Activated effector memory CD4-positive, alpha-beta T cell treated with Interleukin-2 at 50 U/mL for 16 hours (primary cell): ENCODE data around the gene FBN2.
"Not testable (repeated sequence)": the region's sequence is repeated elsewhere in the genome, so short reads cannot be mapped to it uniquely, and the experiment has no call there.

Experiments used
- DNase-seq: peaks from one replicate; pipeline ENCODE4 v3.0.0-alpha.2; 2020

FBN2 gene

DNA sequence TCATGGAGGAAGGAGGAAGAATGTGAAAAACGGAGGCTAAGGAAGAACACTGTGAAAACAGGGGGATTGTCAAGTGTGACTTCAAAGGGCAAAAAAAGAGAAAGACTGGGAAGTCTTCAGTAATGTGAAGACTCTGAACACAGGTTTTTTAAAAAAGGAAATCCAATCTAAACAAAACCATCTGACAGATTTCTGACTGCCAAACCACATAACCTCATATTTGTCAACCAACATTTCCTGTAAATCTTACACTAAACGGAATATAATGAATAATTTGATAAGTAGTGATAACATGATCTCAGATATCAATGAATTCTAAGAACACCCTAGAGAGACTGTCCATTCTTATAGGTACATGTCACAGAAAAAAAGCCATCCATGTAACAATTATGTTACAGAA is 124.7 kb downstream of the FBN2 start:
- no peak for DNase-seq

DNA sequence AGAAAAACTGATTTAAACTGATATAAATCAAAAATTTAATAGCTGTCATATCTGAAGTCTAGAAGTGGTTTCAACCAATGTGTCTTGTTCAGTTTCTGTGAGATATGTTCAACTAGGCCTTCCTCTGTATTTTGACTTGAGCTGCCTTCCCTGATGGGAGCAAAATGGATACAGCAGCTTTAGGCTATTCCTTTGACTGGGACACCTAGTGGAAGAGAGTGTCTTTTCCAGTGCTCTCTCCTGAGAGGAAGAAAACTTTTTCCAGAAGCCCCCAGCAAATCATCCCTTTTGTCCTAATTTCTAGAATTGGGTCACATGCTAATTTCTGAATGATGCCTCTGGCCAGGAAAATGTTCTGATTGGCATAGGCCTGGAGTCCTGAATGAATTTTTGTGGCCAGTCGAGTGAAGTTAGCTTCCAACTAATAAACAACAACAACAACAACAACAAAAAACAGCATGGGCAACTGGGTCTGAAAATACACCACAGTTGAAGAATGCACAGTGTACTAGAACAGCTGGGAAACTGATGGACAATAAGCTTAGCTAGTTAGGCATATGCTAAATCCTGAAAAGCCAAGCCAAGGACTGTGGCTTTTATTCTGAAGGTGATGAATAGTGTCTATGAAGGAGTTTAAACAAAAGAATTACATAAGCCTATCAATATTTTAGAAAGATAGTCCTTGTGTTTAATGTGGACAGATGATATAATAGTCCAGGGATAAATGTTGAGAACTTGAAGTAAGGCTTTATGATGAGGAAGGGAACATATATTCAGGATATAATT is 125.7 kb downstream of the FBN2 start:
- DNase-seq, result no peak

DNA sequence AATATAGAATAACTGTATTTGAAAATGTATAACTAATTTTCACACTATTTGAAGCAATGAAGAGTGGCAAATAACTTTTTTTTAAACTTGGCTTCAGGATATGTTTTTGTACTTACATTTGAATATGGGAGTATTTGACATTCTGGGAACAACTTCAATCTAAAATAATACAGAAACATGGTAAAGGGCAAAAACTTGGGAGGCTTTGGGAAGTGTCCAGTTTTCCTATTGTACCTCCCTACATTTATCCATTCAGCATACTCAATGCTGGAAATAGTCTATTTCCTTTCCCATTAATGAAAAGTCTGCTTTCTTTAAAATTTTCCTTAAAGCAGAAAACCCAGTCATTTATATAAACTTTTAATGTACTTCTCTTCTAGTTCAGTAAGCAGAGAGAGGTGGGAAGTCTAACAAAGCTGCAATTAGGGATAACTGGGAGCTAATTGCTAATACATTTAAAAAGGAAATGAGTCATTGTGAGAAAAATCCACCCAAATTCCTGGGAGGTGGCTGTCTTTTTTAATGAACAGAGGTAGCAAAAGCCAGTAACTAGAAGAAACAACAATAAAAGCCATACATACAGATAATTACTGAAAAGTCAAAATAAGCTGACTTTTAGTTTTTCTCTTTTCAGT is 128.8 kb downstream of the FBN2 start:
- DNase-seq, result no peak

DNA sequence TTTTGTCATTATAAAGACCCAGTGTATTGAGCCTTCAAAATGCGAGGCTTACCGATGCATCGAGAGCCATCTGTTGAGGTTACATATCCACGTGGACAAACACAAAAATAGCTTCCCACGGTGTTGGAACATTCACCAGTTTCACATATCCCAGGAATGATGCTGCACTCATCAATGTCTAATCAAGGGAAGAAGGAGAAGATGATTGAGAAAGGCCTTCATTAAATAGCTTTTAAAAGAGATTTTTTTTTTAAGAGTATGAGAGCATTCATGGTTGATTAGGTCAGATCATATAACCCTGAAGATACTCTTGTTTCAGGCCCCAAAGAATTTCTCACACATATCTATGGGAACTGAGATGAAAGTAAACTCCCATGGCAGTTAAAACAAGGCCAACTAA is 129.4 kb downstream of the FBN2 start:
- DNase-seq, result no peak

DNA sequence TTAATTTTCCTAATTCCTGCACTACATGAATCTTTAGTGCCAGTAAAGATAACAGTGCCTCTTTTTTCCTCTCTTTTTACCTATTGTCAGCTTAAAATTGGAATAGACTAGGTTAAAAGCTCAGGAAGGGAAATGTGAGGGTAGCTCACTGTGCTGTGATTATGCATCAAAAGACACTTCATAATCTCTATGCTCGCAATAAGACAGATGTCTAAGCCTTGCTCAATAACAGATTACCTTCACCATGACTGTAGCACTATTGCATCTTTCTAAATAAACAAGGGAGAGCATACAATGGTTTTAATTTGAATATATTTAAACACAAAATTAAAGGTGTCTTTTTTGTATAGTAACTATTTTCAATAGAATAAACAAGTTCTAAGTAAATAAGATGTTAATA is 130.1 kb downstream of the FBN2 start:
- DNase-seq, result no peak

DNA sequence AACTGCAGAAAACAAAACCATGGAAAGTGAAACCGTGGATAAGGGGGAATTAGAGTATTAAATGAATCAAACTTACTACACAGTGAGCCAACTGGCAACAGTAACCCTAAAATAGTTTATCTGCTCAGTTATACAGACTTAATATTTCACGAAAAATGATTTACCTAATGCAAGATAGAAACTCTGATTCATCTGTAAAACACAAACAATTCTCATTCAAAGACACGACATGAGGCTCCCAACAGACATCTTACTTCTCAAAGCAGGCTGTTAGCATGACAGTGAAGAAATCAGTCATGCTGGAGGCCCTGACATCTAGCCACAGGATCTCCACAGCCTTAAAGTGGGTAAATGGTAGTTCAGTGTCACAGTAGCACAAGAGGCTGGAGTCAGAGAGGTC is 131.2 kb downstream of the FBN2 start:
- no peak for DNase-seq

DNA sequence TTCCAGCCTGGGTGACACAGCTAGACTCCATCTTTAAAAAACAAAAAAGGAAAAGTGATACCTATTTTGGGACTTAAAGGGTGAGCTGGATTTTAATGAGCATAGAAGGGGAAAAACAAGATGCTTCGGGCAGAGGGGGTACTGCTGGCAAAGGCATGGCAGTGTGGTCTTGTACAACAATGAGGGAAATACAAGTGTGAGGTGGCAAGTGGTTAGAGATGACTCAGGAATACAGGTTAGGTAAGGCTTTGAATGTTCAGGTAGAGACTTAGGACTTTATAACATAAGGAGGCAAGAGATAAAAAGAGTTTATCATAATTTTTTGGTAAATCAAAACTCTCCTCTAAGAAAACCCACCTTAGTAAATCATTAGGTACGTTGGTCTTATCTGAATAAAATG is 132.9 kb downstream of the FBN2 start:
- DNase-seq, result no peak

DNA sequence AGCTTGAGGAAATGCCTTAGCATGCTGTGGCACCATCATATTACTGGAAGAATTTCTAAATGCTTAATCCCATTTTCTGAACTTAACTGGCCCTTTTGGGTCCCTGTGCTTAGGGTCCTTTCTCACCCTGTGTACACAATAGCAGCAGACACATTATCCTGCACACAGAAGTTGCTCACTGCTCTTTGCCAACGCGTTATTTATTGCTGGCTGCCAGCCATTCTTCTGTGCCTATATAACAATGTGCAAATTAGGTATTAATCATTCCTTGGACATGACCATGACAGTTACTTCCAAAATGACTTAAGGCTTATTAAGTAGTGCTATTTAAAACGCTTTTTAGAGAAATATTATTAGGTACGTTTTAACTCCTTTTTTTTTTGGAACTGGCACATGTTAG is 134.7 kb downstream of the FBN2 start:
- no peak for DNase-seq

DNA sequence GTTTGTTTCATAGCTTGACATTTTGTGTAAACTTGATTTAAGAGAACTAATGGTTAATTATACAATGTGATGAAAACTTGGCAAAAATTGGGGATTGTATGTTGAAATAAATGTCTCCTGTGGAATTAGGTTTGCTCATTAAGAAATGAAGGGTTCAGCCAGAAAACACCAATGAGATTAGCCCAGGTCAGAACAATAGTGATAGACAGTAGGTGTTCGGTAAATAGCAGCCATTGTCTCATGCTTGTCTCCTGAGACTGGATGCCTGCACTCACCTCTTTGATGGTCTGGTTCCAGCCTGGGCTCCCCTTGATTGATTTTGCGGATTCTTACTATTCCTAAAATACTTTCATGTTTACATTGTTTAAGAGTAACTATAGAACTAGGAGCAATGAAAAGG is 135.5 kb downstream of the FBN2 start:
- DNase-seq, result no peak

DNA sequence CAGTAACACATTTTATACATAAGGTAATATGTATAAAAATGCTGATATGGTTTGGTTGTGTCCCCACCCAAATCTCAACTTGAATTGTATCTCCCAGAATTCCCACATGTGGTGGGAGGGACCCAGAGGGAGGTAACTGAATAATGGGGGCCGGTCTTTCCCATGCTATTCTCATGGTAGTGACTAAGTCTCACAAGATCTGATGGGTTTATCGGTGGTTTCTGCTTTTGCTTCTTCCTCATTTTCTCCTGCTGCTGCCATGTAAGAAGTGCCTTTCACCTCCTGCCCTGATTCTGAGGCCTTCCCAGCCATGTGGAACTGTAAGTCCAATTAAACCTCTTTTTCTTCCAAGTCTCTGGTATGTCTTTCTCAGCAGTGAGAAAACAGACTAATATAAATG is 137.3 kb downstream of the FBN2 start:
- DNase-seq, result not testable (repeated sequence)

DNA sequence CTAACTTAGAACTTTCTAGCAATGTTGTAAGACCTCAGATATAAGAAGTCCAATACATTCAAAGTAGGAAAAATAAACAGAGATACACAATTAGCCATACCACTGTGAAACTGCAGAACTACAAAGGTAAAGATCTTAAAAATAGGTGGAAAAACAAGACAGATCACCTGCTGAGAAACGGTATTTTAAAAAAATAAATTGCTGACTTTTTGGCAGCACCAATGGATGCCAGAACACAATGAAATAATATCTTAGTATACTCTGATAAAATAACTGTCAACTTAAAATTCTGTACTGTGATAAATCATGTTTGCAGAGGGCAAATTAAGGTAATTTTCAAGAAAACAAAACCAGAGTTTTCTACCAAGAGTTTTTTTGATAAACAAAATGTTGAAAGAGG is 138.9 kb downstream of the FBN2 start:
- DNase-seq, result no peak

DNA sequence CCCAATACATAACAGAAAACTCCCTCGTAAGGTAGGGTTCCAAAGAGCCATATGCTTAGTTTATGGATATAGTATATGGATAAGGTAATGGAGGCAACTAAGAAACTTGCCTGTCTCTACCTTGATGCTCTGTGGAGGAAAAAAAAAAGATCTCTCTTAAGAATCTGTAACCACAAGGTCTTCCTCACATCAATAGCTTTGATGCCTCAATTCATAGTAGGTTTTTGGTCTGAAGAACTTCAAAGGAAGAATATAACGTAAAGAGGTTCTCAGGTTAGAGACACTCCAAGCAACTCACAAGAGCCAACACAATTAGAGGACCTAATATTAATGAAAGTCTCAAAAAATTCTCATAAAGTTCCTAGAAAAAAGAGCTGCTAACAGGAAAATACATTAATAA is 140.2 kb downstream of the FBN2 start:
- DNase-seq, result no peak

DNA sequence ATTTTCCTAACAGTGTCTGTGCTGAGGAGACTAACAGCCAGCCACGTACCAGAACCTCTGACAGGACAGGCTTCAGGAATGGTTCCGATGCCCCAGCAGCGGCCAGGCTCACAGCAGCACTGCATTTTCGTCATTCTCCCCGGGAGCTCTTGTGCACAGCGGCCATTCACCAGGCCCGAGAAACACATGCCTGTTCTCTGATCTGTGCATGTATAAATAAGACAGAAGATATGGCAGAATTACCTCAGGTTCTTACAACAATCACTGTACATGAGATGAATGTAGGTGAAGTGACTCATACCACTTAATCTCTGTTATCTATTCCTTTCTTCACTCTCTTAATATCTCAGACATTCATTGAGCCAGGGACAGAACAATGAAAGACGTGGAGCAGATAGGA is 143.0 kb downstream of the FBN2 start:
- DNase-seq, result no peak

DNA sequence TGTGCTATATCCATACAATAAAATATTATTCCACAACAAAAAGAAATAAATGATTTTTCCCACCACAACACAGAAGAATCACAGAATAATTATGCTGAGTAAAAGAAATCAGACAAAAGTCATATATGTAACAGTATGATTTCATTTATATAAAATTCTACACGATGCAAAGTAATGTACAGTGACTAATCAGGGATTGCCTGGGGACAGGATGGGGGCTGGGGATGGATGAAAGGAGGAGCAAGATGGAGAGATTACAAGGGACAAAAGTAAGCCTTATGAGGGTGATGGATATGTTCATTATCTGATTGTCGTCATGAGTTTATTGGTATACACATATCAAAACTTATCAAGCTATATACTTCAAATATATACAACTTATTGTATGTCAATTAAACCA is 154.0 kb downstream of the FBN2 start:
- no peak for DNase-seq

DNA sequence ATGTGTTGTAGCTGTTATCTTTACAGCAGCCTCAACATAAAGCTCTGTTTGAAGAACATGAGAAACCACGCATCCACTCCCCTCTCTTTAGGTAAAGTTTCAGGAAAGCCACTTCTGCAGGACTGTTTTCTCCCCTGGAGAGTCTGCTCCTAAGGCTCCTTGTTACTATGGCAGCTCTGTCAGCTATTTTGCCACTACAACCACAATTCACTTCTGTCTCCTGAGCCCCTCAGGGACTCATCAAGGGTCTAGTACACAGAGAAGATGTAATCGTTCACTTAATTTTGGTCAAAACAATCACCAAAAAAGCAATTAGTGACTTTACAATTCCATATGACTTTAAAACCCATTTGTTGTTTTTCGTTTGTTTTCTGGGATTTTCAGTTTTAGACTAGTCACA is 157.7 kb downstream of the FBN2 start:
- DNase-seq, result no peak

DNA sequence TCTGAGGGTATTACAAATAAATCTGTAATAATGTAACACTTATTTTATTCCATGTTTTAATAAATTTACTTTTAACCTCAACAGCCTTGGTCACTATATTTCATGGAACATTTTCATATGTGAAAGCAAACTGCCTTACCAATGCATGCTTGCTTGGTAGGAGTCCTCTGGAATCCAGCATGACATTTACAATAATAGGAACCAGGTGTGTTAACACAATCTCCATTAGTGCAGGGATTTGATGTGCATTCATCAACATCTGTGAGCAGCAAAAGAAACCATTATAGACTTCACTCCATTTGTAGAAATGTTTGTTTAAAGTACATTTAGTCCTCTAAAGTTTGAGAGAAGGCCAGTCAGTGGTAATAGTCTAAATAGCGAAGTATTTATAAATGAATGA is 159.4 kb downstream of the FBN2 start:
- DNase-seq, result no peak

DNA sequence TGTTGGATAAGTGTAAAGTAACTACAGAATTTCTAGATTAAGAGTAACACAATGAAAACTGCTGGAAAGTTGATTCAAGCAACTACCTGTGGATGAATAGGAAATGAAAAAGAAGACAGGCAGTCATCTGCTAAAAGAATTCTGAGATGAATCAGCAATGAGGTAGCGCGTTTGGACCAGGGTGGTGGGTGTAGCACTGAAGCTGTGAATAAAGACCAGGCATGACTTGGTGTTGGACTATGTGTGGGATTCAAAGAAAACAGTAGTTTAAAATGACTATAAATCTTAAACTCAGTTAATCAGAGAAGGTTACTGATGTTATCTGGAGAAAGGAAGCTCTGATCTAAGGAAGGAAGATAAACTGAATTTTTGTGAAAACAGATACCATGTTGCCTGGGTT is 159.8 kb downstream of the FBN2 start:
- DNase-seq, result no peak

DNA sequence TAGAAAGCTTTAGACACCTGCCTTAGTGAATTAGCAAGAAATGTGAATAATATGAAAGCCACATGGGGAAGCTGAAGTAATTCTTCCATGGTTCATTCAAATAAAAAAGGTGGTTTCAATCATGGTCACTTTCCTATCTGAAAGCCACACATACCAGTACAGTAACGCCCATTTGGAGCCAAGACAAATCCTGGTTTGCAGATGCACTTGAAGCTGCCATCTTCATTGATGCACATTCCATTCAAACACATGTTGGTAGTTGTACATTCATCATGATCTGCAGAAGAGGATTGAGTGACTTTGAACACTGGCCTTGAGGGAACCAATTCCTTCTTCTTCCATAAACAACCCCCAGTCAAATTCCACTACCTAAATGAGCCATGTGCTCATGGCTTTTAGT is 161.5 kb downstream of the FBN2 start:
- DNase-seq, result no peak

DNA sequence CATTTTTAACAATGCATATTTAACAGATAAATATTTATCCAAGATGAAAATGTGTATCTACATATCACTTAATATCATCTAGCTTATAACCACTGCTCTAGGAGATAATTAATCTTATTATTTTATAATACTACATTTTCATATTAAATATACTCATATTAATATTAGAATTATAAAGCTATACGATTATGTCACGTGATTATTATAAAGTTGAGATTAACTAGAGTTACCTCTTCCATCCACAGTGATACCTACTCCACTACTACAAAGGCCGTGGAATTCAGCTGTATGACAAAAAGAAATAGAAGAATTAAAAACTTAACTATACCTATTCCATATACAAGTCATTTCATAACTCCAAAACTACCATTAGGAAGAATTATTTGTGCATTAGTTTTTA is 171.9 kb downstream of the FBN2 start:
- no peak for DNase-seq

DNA sequence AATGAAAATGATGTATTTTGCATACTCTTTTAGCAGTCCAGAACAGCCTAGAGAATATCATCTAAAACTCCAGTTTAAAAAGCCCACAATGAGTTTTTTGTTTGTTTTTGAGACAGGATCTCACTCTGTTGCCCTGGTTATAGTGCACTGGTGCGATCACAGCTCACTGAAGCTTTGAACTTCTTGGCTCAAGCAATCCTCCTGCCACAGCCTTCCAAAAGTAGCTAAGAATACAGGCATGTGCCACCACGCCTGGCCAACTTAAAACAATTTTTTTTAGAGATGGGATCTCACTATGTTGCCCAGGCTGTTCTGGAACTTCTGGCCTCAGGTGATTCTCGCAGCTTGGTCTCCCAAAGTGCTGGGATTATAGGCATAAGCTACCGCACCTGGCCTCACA is 175.7 kb downstream of the FBN2 start:
- no peak for DNase-seq

DNA sequence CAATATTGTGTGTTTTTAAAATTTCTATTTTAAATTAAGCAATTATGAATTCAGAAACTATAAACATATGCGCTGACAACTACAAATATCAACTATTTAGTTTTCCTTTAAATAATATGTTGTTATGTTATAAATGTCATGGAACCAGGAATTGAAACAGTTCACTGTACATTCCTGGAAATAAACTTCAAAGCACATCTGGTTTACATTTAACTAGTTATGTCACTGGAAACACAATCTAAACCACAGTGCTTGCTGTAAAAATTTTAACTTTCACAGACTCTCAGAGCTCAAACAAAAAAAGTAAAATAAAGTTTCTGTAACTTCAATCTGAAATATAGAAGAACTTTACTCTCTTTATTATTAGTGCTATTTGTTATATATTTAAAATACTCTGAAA is 179.2 kb downstream of the FBN2 start:
- DNase-seq, result no peak

DNA sequence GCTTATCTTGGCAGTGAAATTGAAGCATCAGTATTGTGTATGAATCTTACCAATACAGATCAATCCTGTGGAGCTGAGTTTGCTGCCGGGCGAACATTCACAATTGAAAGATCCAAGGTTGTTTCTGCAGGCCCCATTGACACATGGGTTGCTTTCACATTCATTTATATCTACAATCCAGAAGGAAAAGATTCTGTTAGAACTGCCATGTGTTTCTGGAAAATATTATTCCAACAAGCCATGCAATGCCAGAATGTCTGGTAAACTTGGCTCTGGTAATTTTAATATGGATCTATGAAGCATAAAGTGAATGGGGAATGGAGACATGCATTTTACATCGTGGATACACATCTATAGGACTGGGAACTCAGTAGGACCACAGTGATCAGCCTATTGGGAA is 180.8 kb downstream of the FBN2 start:
- DNase-seq, result no peak

DNA sequence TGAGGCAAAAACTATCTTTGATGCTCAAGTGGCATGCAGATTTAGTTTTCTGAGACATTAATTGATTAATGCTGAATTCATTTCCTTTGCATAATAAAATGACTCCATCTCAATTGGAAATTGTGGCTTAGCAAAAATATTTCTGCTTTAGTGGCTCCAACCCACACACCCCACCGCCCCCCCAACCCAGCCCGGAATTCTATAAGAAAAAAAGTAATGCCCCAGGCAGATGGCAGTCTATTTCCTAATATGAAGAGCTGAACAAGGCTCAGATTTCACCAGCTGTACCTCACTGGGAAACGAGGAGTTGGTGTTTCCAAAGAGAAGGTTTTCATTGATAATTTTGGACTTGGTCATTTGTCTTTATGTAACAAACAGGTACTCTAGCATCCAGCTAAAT is 182.1 kb downstream of the FBN2 start:
- no peak for DNase-seq

DNA sequence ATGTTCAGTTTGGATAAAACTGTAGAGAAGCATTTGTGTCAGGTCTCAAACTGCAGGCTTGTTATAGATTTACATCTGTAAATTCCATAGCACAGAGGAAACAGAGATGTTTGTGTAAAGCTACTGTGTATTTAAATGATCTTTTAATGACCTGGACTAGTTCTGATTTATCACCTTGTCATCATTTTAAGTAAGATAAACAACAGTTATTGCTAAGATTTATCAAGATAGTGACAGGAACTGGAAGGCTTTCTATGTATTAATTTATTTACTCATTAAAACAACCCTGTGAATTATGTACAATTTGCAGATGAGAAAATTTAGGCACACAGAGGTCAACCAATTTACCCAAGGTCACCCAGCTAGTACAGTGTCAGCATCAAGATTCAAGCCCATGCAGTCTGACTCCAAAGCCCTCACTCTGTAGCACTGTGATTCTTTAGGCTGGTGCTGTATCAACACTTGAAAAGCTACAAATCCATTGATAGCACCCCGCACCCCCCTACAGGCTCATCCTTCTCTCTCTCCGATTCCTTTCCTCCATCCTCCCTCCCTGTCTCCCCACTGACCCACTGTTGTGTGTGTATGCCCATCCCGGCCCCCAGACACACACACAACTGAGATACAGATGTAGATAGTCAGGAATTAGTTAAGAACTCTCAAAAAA is 184.5 kb downstream of the FBN2 start:
- DNase-seq, result no peak

DNA sequence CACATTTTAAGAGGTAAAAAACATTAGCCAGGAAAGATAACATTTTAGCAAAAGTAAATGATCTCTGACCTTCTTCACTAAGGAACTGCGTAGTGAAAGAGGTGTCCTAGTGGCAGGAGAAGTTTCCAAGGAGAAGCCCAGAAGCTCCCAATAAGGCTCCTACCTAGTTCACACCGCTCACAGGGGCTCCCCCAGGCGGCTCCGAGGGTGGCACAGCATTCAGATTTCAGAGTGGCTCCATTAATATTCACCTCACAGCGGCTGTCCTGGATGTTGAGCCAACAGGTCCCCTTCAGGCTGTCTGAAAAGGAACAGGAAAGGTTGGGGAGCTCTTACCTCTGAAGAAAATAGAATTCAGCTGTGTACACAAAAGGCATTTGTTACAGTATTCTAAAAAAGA is 187.3 kb downstream of the FBN2 start:
- no peak for DNase-seq
